ENCODE measurements around the gene MYMX. TPM values are rescaled to one million over a fixed set of nuclear protein-coding genes. Genes with fewer than 3 reads are reported as not detected.
A peak's percentile ranks its signal among the peaks of the same experiment; 100 is the strongest.
"Not testable (repeated sequence)": the region's sequence is repeated elsewhere in the genome, so short reads cannot be mapped to it uniquely, and the experiment has no call there.

MYMX gene
- total RNA-seq, 1 donor from 2014 or later: not detected

- DNase-seq: no peak
Observed at GRCh38 chr6:44220913-44221290, 4.2 kb downstream of the MYMX start.

GRCh38 chr6:44221291-44221960 lies 4.7 kb downstream of the MYMX start:
- DNase-seq: peak; percentile 59

- no peak for DNase-seq
Observed at GRCh38 chr6:44221961-44222335, 5.2 kb downstream of the MYMX start.

- DNase-seq: no peak
Observed at GRCh38 chr6:44222486-44223318, 6.0 kb downstream of the MYMX start.

- peak; percentile 43 for DNase-seq
Observed at GRCh38 chr6:44223319-44224028, 6.7 kb downstream of the MYMX start, which contains the start of gene SLC29A1. Gene SLC29A1, plus strand, starts transcription at chr6:44223595. Its CDS starts 3,719 bp downstream, at chr6:44227314.

GRCh38 chr6:44224029-44224964 lies 7.6 kb downstream of the MYMX start:
- no peak for DNase-seq

GRCh38 chr6:44224965-44225305 lies 8.2 kb downstream of the MYMX start:
- DNase-seq: no peak

GRCh38 chr6:44225579-44226325 lies 9.0 kb downstream of the MYMX start:
- no peak for DNase-seq

- DNase-seq: peak; percentile 39
Observed at GRCh38 chr6:44226368-44227147, 9.8 kb downstream of the MYMX start.

GRCh38 chr6:44227148-44227793 lies 10.5 kb downstream of the MYMX start:
- no peak for DNase-seq

GRCh38 chr6:44228031-44228430 lies 11.3 kb downstream of the MYMX start:
- DNase-seq: no peak

GRCh38 chr6:44228433-44228832 lies 11.7 kb downstream of the MYMX start:
- no peak for DNase-seq

GRCh38 chr6:44228836-44229235 lies 12.1 kb downstream of the MYMX start:
- no peak for DNase-seq

GRCh38 chr6:44229376-44230033 lies 12.8 kb downstream of the MYMX start:
- no peak for DNase-seq

- no peak for DNase-seq
Observed at GRCh38 chr6:44230034-44230675, 13.4 kb downstream of the MYMX start.

GRCh38 chr6:44231426-44231825 lies 14.7 kb downstream of the MYMX start:
- DNase-seq: not testable (repeated sequence)

- DNase-seq: no peak
Observed at GRCh38 chr6:44232676-44233566, 16.2 kb downstream of the MYMX start.

All from occipital lobe (tissue), 2 donors.